Mesenchymal stem cell (in vitro differentiated cells and primary cell): ENCODE data around the gene DDC.

Experiments
- DNase-seq: peaks from one replicate; pipeline ENCODE4 v3.0.0-alpha.2; 2013
- H2AFZ ChIP-seq: one replicate; pipeline ENCODE4 v1.6.1; 2013; ENCODE audit warnings: low read depth, mild to moderate bottlenecking, control low read depth, inconsistent platforms, low read length, moderate library complexity
- H2AK5ac ChIP-seq: 2 replicates; pipeline ENCODE4 v1.6.1; 2013; ENCODE audit warnings: low read length, moderate library complexity, mild to moderate bottlenecking, inconsistent platforms; ENCODE audit not compliant: severe bottlenecking
- H2BK120ac ChIP-seq: one replicate; pipeline ENCODE4 v1.6.1; 2013; ENCODE audit warnings: low read depth, mild to moderate bottlenecking, inconsistent platforms, low read length, moderate library complexity
- H2BK12ac ChIP-seq, 2 experiments: one replicate each; pipeline ENCODE4 v1.6.1; 2013; ENCODE audit warnings: inconsistent platforms in 2 of 2, low read length in 2 of 2, mild to moderate bottlenecking in 2 of 2, moderate library complexity in 2 of 2, control low read depth in 1 of 2
- H2BK15ac ChIP-seq: one replicate; pipeline ENCODE4 v1.6.1; 2013; ENCODE audit warnings: mild to moderate bottlenecking, low read depth, inconsistent platforms; ENCODE audit not compliant: poor library complexity, severe bottlenecking
- H2BK5ac ChIP-seq: 2 replicates; pipeline ENCODE4 v1.6.1; 2013; ENCODE audit warnings: low read depth, mild to moderate bottlenecking, low read length, control low read depth, inconsistent platforms; ENCODE audit not compliant: poor library complexity, severe bottlenecking
- H3K14ac ChIP-seq, 2 experiments: one replicate each; pipeline ENCODE4 v1.6.1; 2013; ENCODE audit warnings: inconsistent platforms in 2 of 2, low read length in 2 of 2, control low read depth in 1 of 2, mild to moderate bottlenecking in 1 of 2, moderate library complexity in 1 of 2
- H3K18ac ChIP-seq, 2 experiments: one replicate each; pipeline ENCODE4 v1.6.1; 2013; ENCODE audit warnings: inconsistent platforms in 2 of 2, low read length in 2 of 2, control low read depth in 1 of 2, low read depth in 1 of 2, mild to moderate bottlenecking in 1 of 2
- H3K23ac ChIP-seq, 2 experiments: one replicate each; pipeline ENCODE4 v1.6.1; 2013; ENCODE audit warnings: inconsistent platforms in 2 of 2, low read length in 2 of 2, mild to moderate bottlenecking in 2 of 2, moderate library complexity in 2 of 2, control low read depth in 1 of 2
- H3K27ac ChIP-seq: 2 replicates; pipeline ENCODE4 v1.5.1; 2013; ENCODE audit warnings: mild to moderate bottlenecking, moderate library complexity, low read length, control low read depth, inconsistent platforms; ENCODE audit not compliant: poor library complexity, severe bottlenecking
- H3K27me3 ChIP-seq, 2 experiments: 2 replicates each; pipeline versions ENCODE4 v1.6.1 to v1.7.0; 2013; ENCODE audit warnings: low read length in 2 of 2, mild to moderate bottlenecking in 2 of 2, moderate library complexity in 2 of 2, control low read depth in 1 of 2, inconsistent platforms in 1 of 2; ENCODE audit not compliant: control insufficient read depth in 1 of 2, insufficient read depth in 1 of 2
- H3K36me3 ChIP-seq, 2 experiments: 2 replicates each; pipeline versions ENCODE4 v1.6.1 to v1.7.0; 2013; ENCODE audit warnings: low read length in 2 of 2, control low read depth in 1 of 2, inconsistent platforms in 1 of 2, low read depth in 1 of 2, mild to moderate bottlenecking in 1 of 2; ENCODE audit not compliant: insufficient read depth in 2 of 2, control insufficient read depth in 1 of 2
- H3K4ac ChIP-seq, 2 experiments: one replicate each; pipeline ENCODE4 v1.6.1; 2013; ENCODE audit warnings: inconsistent platforms in 2 of 2, low read length in 2 of 2, mild to moderate bottlenecking in 2 of 2, moderate library complexity in 2 of 2, control low read depth in 1 of 2, low read depth in 1 of 2
- H3K4me1 ChIP-seq: 2 replicates; pipeline ENCODE4 v1.6.1; 2013; ENCODE audit warnings: low read depth, low read length, control low read depth; ENCODE audit not compliant: control insufficient read depth, insufficient read depth
- H3K4me2 ChIP-seq: 2 replicates; pipeline ENCODE4 v1.6.1; 2013; ENCODE audit warnings: low read length, mild to moderate bottlenecking, inconsistent platforms; ENCODE audit not compliant: poor library complexity, severe bottlenecking
- H3K4me3 ChIP-seq, 2 experiments: 2 replicates each; pipeline versions ENCODE4 v1.5.1 to v1.7.0; 2013; ENCODE audit warnings: low read length in 2 of 2, mild to moderate bottlenecking in 2 of 2, control low read depth in 1 of 2, low read depth in 1 of 2; ENCODE audit not compliant: insufficient read depth in 1 of 2
- H3K79me1 ChIP-seq: replicated peaks from 2 replicates; pipeline ENCODE4 v1.6.1; 2013; ENCODE audit warnings: mild to moderate bottlenecking, control low read depth, low read length, inconsistent platforms; ENCODE audit not compliant: poor library complexity, severe bottlenecking
- H3K9ac ChIP-seq: 2 replicates; pipeline ENCODE4 v1.7.0; 2013; ENCODE audit warnings: mild to moderate bottlenecking, low read length, moderate library complexity
- H3K9me3 ChIP-seq: 2 replicates; pipeline ENCODE4 v1.7.0; 2013; ENCODE audit warnings: mild to moderate bottlenecking, low read length; ENCODE audit not compliant: control insufficient read depth
- H4K8ac ChIP-seq: one replicate; pipeline ENCODE4 v1.6.1; 2013; ENCODE audit warnings: inconsistent platforms, mild to moderate bottlenecking, low read length, moderate library complexity
- H4K91ac ChIP-seq: one replicate; pipeline ENCODE4 v1.6.1; 2013; ENCODE audit warnings: mild to moderate bottlenecking, low read length, inconsistent platforms
- WGBS: methylation state at CpG from one replicate; pipeline ENCODE4 v1.1.7; 2013; ENCODE audit warnings: mixed read lengths; 5-methylcytosine and 5-hydroxymethylcytosine counted together

Gene DDC

GRCh38 chr7:50471970-50472369 lies 93.2 kb downstream of the DDC start:
- Histone ChIP-seq H2BK12ac (no peak overlapping the region), H4K91ac (no peak overlapping the region), H3K27ac (no peak overlapping the region), H3K27me3 (peaks cover 25 to 45% of the 10 kb centered on the region in 2 experiments), H3K4me2 (no peak overlapping the region), H2AFZ (no peak overlapping the region), H3K9ac (no peak overlapping the region), H3K36me3 (no peaks in the 10 kb centered on the region), H2AK5ac (no peak overlapping the region), H3K18ac (no peak overlapping the region), H3K23ac (no peak overlapping the region), H3K4me1 (peaks cover 8% of the 10 kb centered on the region), H4K8ac (no peak overlapping the region), H2BK120ac (no peak overlapping the region), H3K4me3 (no peak overlapping the region), H3K4ac (no peak overlapping the region), H2BK5ac (no peak overlapping the region), H3K9me3 (no peaks in the 10 kb centered on the region), H3K14ac (no peak overlapping the region), H2BK15ac (no peak overlapping the region), H3K79me1 (no peaks in the 10 kb centered on the region)
- 87% methylated on average over 5 of the region's 5 CpGs for WGBS
- DNase-seq = no peak

- Histone ChIP-seq H4K8ac (no peak overlapping the region), H3K79me1 (no peaks in the 10 kb centered on the region)
Measured at GRCh38 chr7:50470250-50471163, 94.7 kb downstream of the DDC start.

GRCh38 chr7:50469181-50469580 lies 96.0 kb downstream of the DDC start:
- Histone ChIP-seq H3K14ac (no peak overlapping the region), H3K79me1 (no peaks in the 10 kb centered on the region)
- 86% methylated on average over 1 of the region's 4 CpGs for WGBS

More at GRCh38 chr7:50470250-50471163, 94.7 kb downstream of the DDC start:
- Histone ChIP-seq H4K91ac (no peak overlapping the region), H3K4ac (no peak overlapping the region), H3K14ac (no peak overlapping the region), H3K9me3 (no peaks in the 10 kb centered on the region), H3K36me3 (no peaks in the 10 kb centered on the region), H3K9ac (no peak overlapping the region), H3K23ac (no peak overlapping the region), H2AFZ (no peak overlapping the region), H2BK120ac (no peak overlapping the region), H3K4me3 (no peak overlapping the region), H3K4me2 (no peak overlapping the region), H3K27ac (no peak overlapping the region), H3K18ac (no peak overlapping the region), H2BK12ac (no peak overlapping the region), H3K4me1 (peaks cover 8% of the 10 kb centered on the region), H3K27me3 (peaks cover 25 to 48% of the 10 kb centered on the region in 2 experiments), H2AK5ac (no peak overlapping the region), H2BK5ac (no peak overlapping the region), H2BK15ac (no peak overlapping the region)
- 88% methylated on average over 17 of the region's 17 CpGs for WGBS
- DNase-seq = no peak

GRCh38 chr7:50467817-50468610 lies 97.2 kb downstream of the DDC start:
- H4K8ac ChIP-seq = no peak overlapping the region
- DNase-seq = peak; percentile 67
- H2AFZ ChIP-seq = no peak overlapping the region
- H3K27me3 ChIP-seq = peaks cover 28 to 37% of the 10 kb centered on the region in 2 experiments
- 21% methylated on average over 29 of the region's 30 CpGs for WGBS
- peak overlapping the region; percentile 47 for H3K4me2 ChIP-seq
- peaks cover 6% of the 10 kb centered on the region for H3K4me1 ChIP-seq
- H3K23ac ChIP-seq = no peak overlapping the region
- H3K14ac ChIP-seq = no peak overlapping the region
- no peak overlapping the region for H3K18ac ChIP-seq
- peak overlapping the region; percentile 26 for H3K9ac ChIP-seq
- H3K79me1 ChIP-seq = no peaks in the 10 kb centered on the region
- no peaks in the 10 kb centered on the region for H3K36me3 ChIP-seq
- no peak overlapping the region for H3K4ac ChIP-seq
- H2AK5ac ChIP-seq = no peak overlapping the region
- no peak overlapping the region for H2BK15ac ChIP-seq
- peak overlapping the region in 1 of 2 experiments; percentile 53 for H3K4me3 ChIP-seq
- H2BK120ac ChIP-seq = no peak overlapping the region
- no peak overlapping the region for H2BK12ac ChIP-seq
- no peak overlapping the region for H3K27ac ChIP-seq
- no peak overlapping the region for H4K91ac ChIP-seq
- no peaks in the 10 kb centered on the region for H3K9me3 ChIP-seq
- H2BK5ac ChIP-seq = no peak overlapping the region

More at GRCh38 chr7:50469181-50469580, 96.0 kb downstream of the DDC start:
- no peak overlapping the region for H2AFZ ChIP-seq
- no peak overlapping the region for H2BK5ac ChIP-seq
- no peak overlapping the region for H2BK15ac ChIP-seq
- DNase-seq = no peak
- no peaks in the 10 kb centered on the region for H3K9me3 ChIP-seq
- no peak overlapping the region for H4K91ac ChIP-seq
- H3K27ac ChIP-seq = no peak overlapping the region
- no peak overlapping the region for H3K4me3 ChIP-seq
- H3K9ac ChIP-seq = no peak overlapping the region
- peaks cover 6% of the 10 kb centered on the region for H3K4me1 ChIP-seq
- H3K36me3 ChIP-seq = no peaks in the 10 kb centered on the region
- no peak overlapping the region for H2AK5ac ChIP-seq
- no peak overlapping the region for H3K4me2 ChIP-seq
- H3K23ac ChIP-seq = no peak overlapping the region
- peaks cover 28 to 46% of the 10 kb centered on the region in 2 experiments for H3K27me3 ChIP-seq
- no peak overlapping the region for H4K8ac ChIP-seq
- no peak overlapping the region for H2BK12ac ChIP-seq
- no peak overlapping the region for H3K18ac ChIP-seq
- H3K4ac ChIP-seq = no peak overlapping the region
- no peak overlapping the region for H2BK120ac ChIP-seq
